HG03342 (cell line): ENCODE data around the gene LGALS3.

Experiments
- ATAC-seq: cut with Tn5 transposase; IDR thresholded peaks from one replicate; pipeline ENCODE4 v1.9.1; 2021; ENCODE audit warnings: mild to moderate bottlenecking, moderate library complexity; ENCODE audit not compliant: unreplicated experiment

LGALS3 gene

DNA sequence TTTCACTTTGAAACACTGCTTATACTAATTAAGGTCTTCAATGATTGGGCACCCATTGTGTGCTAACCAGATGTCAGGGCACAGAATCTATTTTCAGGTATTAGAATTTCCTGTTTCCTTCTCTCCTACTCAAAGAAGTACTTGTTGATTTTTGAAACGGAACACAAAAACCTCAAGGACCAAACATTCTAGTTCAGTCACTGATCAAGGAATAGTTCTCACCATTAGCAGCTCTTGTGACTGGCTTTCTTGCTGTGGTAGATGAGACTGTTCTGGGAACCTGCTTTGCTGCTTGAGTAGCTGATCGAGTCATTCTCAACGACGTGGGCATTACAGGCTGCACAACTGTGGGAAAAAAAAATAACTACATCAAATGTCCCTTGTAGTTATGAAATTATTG is 51.4 kb downstream of the LGALS3 start:
- peak; percentile 61 for ATAC-seq

DNA sequence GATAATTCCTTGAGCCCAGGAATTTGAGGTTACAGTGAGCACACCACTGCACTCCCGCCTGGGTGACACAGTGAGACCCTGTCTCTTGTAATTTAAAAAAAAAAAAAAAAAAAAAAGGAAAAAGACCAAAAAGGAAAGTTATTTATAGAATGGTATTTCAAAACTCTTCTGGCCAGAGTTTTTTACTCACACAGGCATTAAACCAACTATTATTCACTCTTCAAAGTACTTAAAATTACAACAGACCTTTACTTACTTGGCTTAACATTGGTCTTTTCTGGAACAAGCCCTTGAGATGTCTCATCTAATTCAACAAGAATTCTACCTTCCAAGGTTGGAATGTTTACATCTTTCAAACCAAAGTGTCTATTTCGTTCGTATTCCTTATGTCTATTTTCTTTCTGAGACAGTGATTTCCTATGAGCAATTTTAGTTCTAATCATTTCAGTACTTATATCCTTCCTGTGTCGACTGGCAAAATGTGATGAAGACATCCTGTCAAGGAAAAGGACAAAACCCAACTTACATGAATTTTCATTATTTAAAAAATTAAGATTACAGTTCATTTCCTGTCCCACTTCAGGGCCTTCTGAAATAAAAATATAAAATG is 59.7 kb downstream of the LGALS3 start:
- no peak for ATAC-seq

DNA sequence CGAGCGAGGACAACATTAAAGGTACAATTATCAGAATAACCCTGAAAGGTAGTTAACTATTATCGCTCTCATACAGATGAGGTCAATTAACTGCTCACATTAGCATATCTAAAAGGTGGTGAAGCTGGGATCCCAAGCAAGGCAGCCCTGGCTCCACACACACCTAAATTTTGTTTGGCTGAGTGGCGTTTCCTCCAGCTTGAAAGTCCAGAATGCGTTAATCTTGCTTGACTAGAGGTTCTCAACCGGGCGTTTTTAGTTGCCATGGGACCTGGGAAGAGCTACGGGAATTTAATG is 61.8 kb downstream of the LGALS3 start:
- peak; percentile 0 for ATAC-seq

DNA sequence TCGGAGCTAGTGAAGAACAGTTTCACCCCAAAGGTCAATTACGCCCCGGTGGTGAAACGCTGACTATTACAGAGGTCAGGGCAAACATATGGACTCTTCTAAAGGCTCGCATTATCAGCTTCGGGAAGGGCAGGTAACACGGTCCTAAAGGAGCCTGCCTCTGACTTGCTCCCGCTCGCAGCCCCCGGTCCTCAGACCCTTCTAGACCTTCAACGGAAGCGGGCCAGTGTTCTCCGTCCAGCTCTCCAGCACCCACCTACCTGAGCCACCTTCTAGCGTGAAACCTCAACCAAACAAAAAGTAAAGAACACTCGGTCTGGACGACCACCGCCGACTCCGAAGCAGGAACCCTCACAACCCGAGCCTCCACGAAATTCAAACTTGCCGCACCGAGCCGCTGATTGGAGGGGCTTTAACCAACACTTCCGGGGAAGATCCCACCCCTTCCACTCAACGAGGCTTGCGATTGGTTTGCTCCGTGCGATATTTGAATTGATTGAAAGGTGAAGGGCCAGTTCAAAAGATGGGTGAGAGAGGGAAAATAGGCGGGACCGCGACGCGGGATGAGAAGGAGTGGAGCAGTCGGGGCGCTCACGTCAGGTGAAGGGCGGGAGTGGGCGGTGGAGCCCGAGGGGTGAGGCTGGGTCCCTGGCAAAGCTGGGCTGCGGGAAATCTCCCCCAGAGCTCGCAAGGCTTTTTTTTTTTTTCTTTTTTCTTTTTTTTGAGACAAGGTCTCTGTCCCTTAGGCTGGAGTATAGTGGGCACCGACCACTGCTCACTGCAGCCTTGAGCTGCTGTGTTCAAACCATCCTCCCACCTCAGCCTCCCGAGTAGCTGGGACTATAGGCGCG is 62.4 kb downstream of the LGALS3 start, which contains the start of gene DLGAP5:
Gene DLGAP5 (minus strand): TSS at position 383 of the 851 bp plus-strand sequence. CDS start 2,406 bp downstream, outside the sequence.
- peak; percentile 96 for ATAC-seq

- no peak for ATAC-seq
These were observed 63.1 kb downstream of the LGALS3 start for GRCh38 chr14:55192054-55192621.

DNA sequence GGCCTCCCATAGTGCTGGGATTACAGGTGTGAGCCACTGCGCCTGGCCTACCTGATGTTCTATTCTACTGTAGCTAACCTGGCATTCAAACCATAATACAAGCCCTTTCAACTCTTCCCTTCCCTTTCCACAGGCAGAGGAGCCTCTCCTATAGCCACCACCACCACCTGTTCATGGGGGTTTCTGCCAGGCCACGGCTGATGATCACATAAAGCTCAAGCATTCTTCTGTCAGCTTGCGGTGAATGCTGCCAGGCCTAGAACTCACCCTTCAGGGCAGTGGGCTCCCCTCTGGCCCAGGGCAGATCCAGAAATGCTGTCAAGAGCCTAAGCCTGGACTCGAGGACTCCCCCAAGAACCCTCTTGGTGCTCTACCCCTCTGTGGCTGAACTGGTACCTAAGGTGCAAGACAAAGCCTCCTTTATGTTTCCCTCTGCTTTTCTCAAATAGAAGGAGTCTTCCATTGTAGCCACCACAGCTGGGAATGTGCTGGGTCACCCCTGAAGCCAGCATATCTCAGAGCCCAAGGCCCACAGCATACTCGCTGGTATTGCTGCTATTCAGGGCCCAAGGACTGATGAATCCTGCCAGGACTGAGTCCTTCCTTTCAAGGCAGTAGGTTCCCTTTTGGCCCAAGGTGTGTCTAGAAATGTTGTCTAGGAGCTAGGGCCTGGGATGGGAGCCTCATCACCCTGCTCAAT is 65.8 kb downstream of the LGALS3 start:
- ATAC-seq, result no peak
